GM19455 (cell line): ENCODE data around the gene UGT2A3.
"Not testable (repeated sequence)": the region's sequence is repeated elsewhere in the genome, so short reads cannot be mapped to it uniquely, and the experiment has no call there.

Experiments used
- ATAC-seq: cut with Tn5 transposase; IDR thresholded peaks from one replicate; pipeline ENCODE4 v1.9.1; 2021; ENCODE audit not compliant: unreplicated experiment

Gene UGT2A3

DNA sequence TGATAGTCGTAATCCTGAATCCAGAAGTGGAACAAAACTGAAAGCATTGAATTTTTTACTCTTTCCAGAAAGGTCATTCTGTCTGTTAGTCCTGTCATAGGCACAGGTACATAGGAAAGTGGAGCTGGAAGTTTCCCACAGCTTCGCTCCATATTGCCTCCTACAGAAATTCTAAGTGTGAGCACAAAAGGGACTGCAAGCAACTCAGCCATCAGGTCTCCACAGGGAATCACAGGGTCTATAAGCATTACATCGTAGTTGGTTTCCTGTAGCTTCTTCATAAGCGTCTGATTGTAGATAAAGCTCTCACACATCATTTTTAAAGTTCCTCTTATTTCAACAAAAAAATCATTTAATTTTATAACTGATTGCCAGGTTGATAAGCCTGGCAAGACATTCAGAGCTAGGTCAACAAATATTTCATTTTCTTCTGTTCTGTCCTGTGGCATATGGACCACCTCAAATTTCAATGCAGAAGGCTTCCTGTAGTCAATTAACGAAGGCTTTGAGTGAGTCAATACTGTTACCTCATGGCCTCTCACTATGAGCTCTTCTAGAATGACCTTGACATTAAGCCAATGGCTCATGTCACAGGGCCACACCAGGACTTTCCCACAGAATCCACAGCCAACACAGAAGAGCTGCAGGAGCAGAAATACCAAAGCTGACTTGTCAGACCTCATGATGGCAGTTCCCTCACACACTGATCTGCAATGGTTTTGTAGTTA lies at the start of gene UGT2A3:
TSS of gene UGT2A3 (minus strand) at position 727 of the 728 bp plus-strand sequence. CDS start at position 683, 44 bp downstream.
- ATAC-seq = no peak

DNA sequence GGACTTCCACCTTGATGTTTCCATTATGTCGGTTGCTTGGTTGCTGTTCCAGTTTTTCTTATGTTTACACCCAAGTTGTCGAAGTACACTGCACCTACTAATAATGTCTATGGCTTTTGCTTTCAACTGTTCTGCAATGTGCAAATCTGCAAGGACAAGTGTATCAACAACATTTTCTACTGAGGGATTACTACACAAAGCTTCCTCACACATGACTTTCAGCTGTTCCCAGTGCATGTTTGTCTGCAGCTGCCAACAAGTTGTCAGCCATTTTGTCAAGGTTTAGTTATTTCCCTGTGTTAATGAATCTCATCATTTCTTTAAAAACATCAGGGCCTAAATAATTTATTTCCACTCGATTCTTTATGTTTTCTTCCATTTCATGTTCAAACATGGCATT lies 45.4 kb upstream of the UGT2A3 start:
- ATAC-seq = no peak

DNA sequence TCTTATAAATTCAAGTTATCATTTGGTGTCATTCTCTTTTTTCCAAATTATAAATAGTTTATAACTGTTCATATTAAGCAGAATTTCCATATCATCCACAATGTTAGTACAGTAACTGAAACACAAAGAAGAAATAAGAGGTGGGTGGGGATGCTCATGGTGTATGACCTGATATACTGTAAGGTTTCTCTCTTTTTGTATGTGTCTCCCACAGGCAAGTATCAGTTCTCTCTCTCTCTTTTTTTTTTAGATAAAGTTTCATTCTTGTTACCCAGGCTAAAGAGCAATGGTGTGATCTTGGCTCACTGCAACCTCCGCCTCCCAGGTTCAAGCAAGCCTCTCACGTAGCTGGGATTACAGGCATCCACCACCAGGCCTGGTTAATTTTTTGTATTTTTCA lies 43.7 kb upstream of the UGT2A3 start:
- ATAC-seq = no peak

- ATAC-seq = no peak
These were observed 35.4 kb upstream of the UGT2A3 start for GRCh38 chr4:68987007-68987406.

DNA sequence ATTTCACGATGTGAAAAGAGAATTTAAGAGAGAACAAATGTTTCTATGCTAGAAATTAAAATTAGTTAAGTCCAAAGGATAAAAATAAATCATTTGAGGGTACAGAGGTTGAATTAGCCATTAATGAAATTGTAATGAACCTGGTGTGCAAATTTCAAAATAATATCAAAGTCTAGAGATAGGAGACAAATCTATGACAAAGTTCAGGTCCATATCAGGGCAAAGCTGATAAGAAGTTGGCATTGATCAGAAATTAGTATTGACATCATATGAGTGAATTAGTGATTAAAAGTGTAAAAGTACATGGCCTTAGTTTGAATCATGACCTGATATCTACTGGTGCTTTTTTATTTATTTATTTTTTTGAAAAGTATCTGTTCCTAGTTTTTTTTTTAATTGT lies 33.8 kb upstream of the UGT2A3 start:
- ATAC-seq = no peak

GRCh38 chr4:68984947-68985346 lies 33.3 kb upstream of the UGT2A3 start:
- ATAC-seq = no peak

DNA sequence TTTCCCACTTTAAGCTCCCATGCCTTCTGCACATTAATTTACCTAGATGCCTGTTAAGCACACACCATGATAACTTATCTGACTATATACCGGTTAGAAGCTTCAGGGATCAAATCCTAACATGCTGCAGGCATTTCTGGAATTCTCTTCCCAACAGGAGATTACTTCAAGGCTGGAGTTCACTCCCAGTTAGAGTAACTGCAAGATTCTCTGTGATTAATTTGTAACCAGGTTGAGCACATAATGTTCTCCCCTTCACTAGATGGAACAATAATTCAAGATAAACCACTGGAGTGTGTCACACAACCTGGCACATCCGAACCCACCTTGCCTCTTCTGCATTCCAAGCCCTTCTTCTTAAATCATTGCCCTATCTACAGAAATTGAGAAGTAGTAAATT lies 11.8 kb upstream of the UGT2A3 start:
- no peak for ATAC-seq

DNA sequence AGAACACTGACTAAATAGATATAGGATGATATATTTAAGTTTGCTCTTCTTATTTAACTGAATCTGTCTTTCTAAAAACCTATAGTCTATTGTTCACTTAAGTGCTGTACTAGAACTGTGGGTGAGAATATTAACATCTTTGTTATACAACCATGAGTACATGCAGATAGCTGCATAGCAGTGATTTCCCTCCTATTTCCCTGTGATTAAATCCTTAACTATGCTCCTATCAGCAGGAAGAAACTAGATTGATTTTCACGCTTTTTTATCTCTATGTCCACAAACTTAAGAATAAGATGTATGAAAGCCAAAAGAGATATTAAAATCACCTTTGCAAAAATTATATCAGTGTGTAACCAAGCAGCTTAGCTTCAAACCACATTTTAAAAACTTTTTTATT lies 11.3 kb upstream of the UGT2A3 start:
- no peak for ATAC-seq

DNA sequence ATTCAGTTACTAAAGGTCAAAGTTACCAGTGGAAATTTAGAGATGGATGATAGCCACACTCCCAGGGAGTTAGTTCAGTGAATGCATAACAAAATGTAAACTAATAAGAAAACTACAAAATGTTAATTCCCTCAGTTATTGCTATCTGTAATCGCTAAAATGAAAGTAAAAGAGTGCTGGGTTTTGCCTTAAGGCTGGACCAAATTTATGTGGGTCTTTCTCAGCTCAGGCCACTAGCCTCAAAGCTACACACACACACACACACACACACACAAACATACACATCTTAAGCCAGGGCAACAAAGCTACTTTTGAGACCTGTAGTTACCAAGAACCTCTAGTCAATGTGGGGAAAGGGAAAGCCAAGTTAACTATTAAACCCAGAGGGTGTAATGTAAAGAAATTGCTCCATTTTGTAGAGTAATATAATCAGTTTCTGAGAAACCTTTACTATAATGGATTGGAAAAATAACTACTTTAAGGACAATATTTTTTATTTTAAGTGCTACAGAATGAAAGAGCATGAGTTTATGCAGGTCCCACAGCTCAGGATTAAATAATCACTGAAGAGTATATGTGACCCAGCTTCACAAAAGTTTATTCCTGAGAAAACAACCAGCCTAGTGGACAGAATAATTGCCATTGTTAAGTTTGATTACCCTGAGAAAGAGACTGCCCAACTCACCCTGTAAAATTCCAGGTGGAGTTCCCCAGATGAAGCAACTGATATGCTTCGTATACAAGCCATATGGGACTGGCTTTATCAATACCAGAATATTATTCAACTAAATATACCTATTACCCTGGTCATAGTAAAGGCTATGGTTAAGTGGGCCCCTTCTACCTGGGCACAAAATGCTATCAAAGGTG lies 8.9 kb upstream of the UGT2A3 start:
- ATAC-seq = no peak

DNA sequence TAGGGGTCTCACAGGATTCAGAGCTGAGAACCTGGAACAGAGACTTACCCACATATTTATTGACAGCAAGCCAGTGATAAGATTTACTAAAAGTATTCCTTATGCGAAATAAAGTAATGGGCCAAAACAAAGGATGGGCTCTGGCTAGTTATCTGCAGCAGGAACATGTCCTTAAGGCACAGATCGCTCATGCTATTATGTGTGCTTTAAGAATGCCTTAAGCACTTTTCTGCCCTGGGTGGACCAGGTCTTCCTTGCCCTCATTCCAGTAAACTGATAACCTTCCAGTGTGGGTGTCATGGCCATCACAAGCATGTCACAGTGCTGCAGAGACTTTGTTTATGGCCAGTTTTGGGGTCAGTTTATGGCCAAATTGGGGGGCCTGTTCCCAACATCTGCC lies 7.5 kb upstream of the UGT2A3 start:
- not testable (repeated sequence) for ATAC-seq

- ATAC-seq = no peak
These were observed 2.5 kb upstream of the UGT2A3 start for GRCh38 chr4:68954126-68954525.

- no peak for ATAC-seq
These were observed 1.5 kb upstream of the UGT2A3 start for GRCh38 chr4:68953056-68953596.

DNA sequence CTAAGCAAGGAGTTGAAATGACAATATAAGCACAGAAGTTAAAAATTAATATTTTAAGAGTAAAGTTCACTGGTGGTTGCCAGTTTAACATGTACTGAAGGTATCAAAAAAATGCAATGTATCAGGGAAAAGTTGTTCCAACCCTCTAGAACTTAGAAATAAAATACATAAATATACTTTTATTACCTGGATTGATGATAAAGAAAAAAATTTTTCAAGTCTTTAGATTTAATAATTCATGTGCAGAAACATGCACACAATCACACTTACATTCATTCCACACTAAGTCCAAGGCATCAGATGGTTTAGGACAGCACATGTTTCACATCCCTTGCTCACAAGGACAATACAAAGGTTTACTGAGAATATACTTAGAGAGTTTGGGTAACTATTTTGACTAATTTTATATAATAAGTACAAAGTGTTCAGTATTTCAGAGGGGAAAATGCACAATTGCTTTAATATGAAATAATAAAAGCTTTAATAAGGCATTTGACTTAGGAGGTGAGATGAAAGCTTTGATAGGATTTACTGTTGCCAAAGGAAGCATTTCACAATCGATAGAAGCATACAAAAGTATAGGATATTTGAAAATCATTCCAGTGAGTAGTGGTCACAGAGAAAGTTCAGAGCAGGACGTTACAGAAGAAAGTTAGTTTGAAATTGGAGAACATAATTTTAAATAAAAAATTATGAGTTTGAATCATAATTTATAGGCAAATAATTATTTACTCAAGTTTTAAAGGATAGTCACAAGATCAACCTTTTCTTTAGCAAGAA lies 392 bp upstream of the UGT2A3 start:
- ATAC-seq = no peak

DNA sequence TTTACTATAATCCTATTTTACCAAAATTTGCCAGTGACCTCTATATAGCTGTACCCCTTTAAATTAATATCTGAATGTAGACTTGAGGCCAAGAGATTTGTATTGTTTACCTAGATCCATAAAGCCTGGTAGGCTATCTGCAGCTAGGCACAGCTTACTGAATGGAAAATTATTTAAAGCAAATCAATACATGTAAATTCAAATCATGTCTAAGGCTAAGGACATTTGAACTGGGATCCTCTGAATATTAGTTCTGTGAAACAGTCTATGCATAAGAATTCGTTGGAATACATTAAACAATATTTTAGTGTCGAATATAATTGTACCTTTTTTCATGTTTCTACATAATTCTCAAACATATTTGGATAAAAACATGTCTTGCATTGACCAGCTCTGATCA lies 1.6 kb downstream of the UGT2A3 start:
- ATAC-seq = no peak

DNA sequence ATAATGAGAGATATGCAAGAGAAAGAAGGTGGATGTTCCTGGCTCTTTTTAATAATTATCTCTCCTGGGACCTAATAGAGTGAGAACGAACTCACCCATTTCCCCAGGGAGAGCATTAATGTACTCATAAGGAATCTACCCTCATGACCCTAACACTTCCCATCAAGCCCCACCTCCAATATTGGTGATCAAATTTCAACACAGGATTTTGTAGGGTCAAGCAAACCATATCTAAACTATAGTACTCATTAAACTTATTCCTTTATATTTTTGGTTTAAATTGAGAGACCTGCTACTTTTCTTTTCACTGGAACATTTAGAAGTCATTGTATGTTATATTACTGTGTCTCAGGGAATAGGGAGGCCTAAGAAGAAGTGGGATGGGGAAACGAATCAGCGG lies 2.6 kb downstream of the UGT2A3 start:
- ATAC-seq = no peak

DNA sequence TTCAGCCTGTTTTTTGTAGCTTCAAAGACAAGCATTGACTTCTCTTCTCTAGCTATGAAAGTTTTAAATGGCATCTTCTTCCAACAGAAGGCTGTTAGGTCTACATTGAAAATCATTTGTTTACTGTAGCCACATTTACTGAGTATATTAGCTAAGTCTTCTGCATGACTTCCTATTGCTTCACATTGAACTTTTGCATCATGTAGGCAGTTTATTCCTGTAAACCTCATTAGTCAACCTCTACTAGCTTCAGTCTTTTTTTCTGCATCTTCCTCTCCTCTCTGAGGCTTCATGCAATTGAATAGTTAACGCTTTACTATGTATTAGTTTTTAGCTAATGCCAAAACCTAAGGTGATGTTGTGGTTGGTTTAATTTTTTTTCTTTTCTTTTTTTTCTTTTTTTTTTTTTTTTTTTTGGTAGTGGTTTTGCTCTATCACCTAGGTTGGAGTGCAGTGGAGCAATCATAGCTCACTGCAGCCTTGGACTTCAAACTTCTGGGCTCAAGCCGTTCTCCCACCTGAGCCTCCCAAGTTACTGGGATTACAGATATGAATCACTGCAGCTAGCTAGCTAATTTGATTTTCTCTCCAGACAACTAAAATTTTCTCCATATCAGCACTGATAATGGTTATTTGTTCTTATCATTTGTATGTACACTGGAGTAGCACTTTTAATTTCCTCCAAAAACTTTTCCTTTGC lies 3.4 kb downstream of the UGT2A3 start:
- ATAC-seq = no peak

DNA sequence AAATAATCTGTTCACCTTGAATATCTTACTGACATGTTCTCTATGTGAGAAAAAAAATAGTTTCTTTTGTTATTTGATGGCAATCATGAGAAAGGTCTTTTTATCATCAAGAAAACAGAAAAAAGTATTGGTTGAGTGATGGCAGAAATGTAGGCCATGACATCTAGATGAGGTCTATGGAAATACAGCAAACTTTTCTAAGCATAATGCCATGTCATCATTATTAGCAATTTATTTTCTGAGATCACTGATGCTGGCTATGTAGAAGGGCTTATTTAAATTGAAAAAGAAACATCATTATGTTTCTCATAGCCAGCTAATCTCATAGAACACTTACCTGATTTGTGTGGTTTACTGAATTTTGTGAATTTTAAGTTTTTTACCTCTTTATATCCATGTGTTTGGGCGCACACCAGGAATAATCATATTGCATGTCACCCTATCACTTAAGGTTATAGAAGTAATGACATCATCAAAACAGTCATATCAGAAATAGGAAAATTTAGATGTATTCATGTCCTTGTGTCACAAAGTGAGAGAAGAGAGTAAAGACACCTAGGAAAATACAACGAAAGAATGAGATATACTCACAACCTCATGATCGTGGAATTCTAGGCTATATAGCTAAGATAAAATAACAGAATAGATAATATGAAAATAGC lies 22.4 kb downstream of the UGT2A3 start:
- no peak for ATAC-seq

DNA sequence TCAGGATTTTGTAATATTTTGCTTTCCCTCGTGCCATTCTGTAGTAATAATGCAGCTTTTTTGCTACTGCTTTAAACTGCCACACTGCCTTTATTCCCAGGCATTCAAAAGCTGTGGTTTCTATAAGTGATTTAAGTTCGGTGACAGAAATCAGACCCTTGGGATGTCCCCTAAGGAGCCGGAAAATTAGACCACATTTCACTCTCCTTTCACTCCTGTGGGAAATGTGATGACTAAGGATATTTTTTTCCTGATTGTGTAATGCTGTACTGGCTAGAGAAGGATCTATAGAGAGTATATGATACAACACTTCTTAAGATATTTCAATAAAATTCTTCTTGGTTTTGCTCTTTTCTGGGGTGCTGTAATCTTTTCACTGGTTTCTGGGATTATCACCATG lies 24.4 kb downstream of the UGT2A3 start:
- no peak for ATAC-seq

GRCh38 chr4:68922202-68922601 lies 29.4 kb downstream of the UGT2A3 start:
- not testable (repeated sequence) for ATAC-seq

GRCh38 chr4:68921051-68921450 lies 30.6 kb downstream of the UGT2A3 start:
- ATAC-seq = no peak
